Jurkat, Clone E6-1 (cell line): Measurements from ENCODE around the gene RAB30.
"Not testable (repeated sequence)": the region's sequence is repeated elsewhere in the genome, so short reads cannot be mapped to it uniquely, and the experiment has no call there.

ENCODE experiments used
- DNase-seq: peaks from one replicate; pipeline ENCODE4 v3.0.0-alpha.2; 2011; ENCODE audit warnings: low read depth, low spot score
- H3K4me3 ChIP-seq: 2 replicates; pipeline ENCODE4 v1.5.1; 2011; ENCODE audit warnings: mild to moderate bottlenecking, low read length, control low read depth, moderate library complexity

The RAB30 gene

DNA sequence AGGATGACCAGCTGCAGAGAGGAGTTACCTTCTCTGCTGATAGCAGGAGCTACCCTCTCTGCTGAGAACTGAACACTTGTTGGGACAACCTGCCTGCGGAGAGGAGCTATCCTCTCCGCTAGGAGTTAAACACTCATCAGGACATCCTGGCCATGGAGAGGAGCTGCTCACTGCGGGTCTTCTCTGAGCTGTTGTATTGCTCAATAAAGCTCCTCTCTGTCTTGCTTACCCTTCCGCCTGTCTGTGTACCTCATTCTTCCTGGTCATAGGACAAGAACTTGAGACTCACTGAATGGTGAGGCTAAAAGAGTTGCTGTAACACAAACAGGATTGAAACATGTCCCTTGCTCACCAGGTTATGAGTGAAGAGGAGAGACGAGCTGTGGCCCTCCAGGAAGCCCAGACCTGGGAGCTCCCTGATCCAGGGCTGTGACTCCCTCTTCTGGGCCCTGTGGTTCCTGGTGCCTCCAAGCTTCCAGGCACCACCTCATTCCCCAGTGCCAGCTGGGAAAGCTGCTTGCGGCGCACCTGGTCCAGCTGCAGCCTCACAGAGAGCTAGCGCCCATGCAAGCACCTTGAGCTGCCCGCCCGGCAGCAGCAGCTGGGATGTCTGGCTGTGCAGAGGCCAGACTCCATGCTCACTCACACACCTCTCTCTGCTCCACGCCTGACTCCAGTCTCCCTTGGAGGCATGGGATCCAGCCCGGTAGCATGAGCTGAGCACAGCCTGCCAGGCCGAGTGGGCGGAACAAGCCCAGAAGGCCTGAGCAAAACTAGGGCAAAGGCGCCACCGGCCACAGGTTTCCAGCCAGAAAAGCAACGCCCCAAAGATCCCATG lies 50.5 kb downstream of the RAB30 start:
- H3K4me3 ChIP-seq = no peak overlapping the region

DNA sequence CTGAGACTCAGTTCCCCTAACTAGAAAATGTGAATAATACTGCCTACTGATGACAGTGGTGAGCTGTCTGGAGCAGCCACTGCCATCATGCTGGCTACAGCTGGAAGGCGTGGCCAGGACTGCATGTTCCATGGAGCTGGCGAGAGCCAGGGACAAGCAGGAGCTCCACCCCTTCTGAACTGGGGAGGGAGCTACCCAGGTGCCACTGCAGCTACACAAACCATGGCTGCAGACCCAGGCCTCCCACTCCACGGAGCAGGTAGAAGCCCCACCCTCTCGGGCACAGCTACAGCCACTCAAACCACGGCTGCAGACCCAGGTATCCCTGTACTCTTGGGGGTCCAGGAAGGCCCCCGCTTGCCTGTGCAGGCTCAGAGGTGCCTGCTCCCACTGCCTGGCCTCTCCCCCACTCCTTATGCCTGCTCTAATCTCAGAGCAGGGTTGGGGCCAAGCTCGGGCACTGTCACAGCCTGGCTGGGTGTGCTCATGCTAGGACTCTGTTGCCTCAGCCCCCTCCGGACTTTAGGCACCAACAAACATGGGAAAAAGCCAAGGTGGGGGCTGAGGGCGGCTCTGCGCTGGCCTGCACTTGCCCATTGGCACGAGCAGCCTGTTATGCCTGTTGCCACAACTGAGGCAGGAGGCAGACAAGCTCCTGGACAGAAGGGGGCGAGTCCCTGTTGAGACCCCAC lies 51.7 kb downstream of the RAB30 start:
- no peak overlapping the region for H3K4me3 ChIP-seq
- DNase-seq = no peak

More for the DNA sequence above, 50.5 kb downstream of the RAB30 start:
- no peak for DNase-seq

DNA sequence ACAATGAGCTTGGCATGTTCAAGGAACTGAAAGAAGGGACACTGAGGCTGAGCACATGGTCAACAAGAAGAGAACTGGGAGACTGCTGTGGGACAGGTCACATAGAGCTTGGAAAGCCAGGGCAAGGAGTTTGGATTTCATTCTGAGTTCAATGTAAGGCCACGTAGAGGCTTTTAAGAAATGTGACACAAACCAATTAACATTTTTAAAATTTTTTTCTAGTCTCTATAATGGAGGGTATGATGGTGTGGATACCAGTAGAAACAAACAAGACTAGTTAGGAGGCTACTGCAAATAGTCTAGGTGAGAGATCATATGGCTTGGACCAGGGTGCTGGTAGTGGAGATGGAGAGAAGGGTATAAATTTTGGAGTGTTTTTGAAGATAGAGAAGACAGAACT lies 56.7 kb downstream of the RAB30 start:
- no peak overlapping the region for H3K4me3 ChIP-seq
- DNase-seq = no peak

DNA sequence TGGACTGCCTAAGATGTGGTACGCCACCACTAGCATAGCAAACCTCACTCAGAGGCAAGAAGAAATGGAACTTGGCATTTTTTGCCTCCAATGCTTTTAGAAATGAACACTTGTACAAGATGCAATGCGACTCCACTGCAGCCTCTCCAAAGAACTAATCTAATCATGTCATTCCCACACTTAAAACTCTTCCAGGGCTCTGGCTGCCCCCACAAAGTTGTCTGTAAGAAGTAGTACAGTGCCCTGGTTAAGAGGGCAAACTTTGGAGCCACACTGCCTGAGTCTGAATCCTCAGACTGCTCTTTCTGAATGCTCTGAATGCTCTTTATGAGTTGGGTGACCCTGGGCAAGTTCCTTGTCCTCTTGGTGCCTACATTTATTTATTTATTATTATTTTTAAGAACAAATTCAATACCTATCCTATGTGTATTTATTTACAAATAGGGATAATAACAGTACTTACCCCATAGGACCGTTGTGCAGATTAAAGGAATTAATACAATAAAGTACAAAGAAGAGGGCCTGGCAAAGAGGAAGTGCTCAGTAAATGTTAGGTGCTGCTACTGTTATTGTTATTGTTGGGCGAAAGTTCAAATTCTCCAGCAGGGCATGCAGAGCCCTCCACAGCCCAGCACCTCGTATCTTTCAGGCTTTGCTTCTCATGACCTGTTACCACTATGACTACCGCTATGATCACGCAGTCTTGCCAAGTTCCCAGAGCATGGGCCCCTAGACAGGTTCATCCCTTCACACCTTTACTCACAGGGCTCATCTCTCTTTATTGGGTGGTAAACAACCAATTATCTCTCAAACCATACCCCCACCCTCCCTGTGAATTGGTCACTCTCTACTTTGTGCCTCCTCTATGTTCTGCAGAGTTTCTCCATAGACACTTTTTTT lies 59.3 kb downstream of the RAB30 start:
- no peak overlapping the region for H3K4me3 ChIP-seq
- no peak for DNase-seq

DNA sequence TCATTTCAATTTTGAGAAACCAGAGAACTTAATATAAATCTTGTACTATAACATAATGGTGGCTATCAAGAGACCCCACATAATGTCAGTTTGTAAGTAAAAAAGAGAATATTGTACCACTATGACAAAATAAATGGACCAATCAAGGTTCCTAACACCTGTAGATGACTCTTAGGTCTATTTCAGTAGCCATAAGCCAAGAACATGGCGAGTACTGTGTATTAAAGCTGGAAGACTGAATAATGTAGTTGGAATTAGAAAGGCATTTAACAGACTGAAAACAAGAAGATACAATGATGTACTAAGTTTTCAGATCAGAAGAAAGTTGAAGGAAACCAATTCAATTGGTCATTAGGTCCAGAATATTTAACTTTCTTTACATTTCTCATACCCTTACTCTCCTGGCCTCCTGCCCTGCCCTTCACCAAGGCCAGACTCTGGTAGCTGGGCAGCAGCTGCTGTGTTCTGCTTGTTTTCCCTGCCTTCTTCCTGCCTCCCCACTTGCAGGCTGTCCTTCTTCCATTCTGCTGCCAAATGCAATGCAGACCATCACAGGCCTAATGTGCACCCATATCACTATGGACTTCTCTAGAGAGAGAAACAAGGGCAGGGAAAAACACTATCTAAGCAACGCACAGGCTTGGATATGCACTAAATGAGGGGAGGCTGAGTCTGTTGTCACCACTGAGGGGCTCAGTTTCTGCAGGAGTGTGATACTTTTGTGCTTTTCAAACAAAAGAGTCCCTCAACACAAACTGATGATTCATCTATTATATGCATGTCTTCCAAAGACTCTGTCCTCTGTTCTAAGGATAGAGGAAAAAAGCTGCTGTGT lies 60.1 kb downstream of the RAB30 start:
- H3K4me3 ChIP-seq = no peak overlapping the region

DNA sequence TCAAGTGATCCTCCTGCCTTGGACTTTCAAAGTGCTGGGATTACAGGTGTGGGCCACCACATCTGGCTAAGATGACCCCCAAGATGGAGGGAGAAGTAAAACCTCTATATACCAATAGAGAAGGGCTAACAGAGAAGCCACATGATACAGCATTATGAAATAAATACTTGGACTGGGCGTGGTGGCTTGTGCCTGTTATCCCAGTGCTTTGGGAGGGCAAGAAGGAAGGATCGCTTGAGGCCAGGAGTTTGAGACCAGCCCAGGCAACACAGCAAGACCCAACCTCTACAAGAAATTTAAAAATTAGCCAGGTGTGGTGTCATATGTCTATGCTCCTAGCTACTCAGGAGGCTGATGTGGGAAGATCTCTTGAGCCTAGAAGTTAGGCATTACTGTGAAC lies 61.7 kb downstream of the RAB30 start:
- DNase-seq = no peak

More for the DNA sequence above, 60.1 kb downstream of the RAB30 start:
- peak; percentile 18 for DNase-seq

DNA sequence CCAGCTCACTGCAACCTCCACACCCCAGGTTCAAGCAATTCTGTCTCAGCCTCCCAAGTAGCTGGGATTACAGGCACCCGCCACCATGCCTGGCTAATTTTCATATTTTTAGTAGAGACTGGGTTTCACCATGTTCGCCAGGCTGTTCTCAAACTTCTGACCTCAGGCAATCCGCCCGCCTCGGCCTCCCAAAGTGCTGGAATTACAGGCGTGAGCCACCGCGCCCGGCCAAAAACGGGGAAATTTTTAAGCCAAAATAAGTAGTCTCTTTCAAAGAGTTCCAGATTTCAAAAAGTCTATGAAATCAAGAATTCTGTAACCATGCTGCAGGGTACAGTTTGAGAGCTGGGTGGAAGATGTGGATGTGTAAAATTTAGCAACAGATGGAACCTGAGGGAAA lies 62.6 kb downstream of the RAB30 start:
- not testable (repeated sequence) for DNase-seq, H3K4me3 ChIP-seq

More for the DNA sequence above, 61.7 kb downstream of the RAB30 start:
- H3K4me3 ChIP-seq = no peak overlapping the region

DNA sequence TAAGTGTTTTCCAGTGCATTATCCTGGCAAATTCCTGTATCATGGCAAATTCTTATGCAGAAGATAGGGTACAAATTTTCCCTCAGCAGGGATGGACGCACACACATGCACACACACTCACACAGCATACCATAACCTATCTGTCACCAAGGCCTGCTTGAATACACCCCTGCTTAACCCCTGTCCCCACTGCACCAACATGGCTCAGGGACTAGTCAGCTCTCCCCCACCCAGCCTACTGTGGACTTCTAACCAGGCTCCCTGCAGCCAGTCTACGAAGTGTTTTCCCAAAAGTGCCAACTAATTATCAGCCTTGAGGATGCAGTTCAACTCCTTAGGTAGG lies 63.1 kb downstream of the RAB30 start:
- no peak overlapping the region for H3K4me3 ChIP-seq
- no peak for DNase-seq

DNA sequence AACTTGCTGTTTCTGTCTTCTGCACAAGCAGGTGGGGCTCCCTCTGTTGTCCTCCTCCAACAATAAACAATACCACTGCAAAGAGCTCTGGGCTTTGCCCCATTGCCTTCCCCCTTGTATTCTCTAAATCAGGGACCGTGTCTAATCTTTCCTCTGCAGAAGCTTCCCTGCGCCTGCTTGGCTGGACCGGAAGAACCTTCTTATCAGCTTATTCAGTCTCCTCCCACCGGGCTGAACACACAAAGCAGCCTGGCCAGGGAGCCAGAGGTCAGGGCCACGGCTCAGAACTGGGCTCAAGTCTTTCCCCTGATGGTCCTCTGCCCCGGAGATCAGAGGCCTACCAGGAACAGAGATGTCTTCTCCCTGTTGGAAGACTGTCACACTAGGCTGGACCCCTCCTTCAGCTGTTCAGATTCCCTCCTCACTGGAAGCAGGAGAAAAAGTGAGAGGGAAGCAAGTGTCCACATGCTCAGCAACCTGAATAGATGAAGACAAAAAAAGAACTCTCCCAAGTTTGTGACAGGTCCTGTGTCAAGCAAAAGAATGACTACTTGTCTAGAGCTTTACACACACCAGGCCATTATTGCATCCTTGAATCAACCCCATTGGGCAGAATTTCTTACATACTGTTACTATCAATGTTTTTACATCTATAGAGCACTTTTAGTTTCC lies 63.7 kb downstream of the RAB30 start:
- no peak for DNase-seq
- no peak overlapping the region for H3K4me3 ChIP-seq

DNA sequence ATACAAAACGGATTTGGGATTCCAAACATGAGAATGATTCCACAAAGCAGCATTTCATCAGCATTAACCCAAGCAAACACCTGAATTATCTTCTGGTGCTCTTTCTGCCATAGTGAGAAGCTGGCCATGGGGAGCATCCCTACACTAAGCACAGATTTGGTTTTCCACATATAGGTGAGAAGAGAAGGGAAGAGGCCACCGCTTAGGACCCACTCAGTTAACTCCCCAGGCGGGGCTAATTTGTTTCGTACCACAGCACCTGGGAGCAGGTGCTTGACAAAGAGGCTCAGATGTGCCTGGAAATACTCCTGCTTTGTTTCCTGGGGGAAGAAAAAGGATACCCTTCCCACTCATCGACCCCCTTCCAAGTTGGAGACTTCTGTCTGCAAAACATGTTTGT lies 64.2 kb downstream of the RAB30 start:
- H3K4me3 ChIP-seq = no peak overlapping the region
- no peak for DNase-seq

DNA sequence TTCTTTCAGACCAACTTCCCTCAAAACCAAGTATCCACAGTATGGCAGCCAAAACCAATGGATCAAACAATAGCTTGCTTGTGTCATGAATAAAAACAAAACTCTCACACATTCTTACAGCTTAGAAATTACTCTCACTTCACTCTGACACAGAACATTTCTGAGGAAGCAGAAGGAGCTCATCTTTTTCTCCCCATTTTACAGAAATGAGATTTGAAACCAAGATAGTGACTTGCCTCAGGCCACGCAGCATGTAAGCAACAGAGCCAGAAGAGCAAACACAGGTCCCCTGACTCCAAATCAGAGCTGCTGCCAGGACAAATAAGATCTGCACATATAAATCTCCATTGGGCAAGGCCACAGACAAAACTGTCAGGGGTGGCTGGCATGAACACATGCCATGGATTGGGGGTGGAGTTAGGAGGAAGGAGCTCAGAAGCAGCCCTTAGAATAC lies 64.8 kb downstream of the RAB30 start:
- no peak overlapping the region for H3K4me3 ChIP-seq
- no peak for DNase-seq

DNA sequence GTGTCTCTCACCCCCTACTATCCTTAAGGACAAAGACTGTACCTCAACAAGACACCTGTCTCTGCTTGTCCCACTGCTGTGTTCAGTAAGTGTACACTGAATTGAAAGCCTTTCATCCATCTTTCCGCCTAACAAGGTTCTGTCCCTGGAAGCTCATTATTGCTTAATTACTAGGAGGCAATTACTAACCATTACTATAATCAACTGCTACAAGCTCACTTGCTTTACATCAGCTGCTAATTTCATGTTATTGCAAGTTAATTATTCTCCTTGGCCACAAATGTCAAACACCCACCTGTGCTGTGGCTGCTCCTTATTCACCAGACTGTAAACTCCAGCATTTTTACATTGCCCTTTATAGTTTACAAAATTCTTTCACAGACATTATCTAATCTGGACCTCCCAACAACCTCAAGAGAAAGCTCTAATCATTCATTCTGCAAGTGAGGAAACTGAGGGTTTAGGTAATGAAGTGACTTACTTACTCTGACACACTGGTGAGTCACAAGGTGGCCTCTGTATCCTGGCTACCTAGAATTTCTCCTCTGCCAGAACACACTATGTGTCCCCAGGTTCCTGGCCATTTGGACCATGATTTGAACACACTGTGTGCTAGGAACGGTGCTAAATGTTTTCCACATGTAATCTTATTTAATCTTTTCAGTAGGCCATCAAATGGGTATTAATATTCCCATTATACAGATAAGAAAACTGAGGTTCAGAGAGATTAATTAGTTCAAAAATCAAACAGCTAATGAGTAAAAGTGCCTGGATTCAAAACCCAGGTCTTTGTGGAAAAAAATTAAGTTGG lies 66.7 kb downstream of the RAB30 start:
- DNase-seq = no peak
- no peak overlapping the region for H3K4me3 ChIP-seq

DNA sequence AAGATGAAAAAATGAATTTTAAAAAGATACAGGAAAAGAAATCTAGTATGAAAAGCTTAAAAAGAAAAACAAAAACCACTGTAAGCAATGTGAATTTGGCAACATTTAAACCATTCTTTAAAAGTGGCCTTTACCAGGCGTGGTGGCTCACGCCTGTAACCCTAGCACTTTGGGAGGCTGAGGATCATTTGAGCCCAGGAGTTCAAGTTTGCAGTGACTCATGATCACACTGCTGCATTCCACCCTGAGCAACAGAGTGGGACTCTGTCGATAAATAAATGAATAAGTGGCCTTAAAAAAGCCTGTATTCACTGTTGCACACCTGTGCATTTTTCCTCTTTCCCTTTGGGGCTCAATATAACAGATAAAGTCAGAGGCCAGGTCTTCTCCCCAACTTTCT lies 69.2 kb downstream of the RAB30 start:
- no peak for DNase-seq
- no peak overlapping the region for H3K4me3 ChIP-seq

DNA sequence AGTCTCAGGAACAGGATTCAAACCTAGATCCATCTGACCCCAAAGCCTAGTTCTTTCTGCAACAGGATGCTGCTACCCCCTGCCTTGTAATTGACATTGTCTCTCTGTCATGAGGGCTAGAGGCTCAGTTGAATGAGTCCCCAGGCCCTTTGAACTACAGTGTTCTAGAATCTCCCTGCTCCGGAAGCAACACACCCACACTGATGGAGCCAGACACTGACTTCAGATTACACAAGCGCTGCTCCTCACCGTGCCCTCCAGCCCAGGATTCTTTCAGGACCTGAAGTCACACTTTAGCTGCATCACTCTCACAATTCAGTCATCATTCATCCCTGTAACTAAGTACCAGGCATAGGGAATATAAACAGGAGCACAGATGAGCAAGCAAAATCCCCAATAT lies 69.6 kb downstream of the RAB30 start:
- no peak for DNase-seq
- no peak overlapping the region for H3K4me3 ChIP-seq

DNA sequence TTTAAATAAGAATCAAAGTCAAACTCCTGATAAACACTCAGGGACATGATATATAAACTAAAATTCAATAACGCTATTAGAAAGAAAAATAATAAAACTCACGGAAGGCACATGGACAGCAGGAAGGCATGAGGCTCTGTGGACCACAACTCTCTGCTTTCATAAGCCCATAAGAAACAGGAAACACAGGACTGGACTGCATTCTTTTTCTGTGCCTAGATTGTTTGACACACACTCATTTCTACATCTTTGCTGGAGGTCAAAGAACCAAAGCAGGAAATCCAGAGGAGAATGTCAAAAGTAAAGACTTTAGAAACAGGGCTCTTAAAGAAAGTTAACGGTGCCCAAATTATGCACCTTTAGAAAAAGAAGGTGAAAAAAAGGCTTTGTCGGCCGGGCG lies 71.3 kb downstream of the RAB30 start:
- DNase-seq = no peak
- H3K4me3 ChIP-seq = no peak overlapping the region

DNA sequence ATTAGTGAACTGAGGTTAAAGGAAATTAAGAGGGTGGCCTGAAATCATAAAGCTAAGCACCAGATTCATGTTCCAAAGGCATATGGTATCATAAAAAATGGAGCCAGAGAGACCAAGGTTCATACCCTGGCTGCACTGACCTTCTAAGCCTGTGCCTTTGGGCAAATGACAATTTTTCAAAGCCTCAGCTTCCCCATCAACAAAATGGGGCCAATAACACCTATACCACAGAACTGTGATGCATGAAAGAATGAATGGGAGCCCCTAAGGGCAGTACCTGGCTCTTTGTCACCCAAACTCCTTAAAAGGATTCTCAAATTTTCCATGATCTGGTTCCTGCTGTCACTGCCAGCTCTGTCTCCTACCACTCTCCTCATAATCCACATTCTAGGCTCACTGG lies 72.5 kb downstream of the RAB30 start:
- no peak overlapping the region for H3K4me3 ChIP-seq
- no peak for DNase-seq

DNA sequence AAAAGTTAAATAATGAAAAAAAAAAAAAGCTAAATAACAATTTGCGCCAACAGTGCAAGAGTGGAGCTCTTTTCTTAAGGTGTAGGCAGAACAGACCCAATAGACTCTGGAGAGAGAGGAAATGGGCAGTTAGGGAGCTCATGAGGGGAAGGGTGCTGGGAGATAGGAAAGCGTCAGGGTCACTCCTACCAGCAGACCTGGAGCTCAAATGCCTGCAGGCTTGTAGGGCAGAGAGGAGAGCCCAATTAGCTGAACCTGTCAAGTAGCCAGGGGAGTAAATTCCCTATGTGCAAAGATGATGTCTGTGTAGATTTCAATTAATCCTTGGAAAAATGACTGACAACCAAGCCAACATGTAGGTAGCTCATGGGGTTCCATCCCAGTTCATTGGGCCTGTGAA lies 73.0 kb downstream of the RAB30 start:
- H3K4me3 ChIP-seq = no peak overlapping the region
- DNase-seq = no peak
